Erythroblast (primary cell): ENCODE measurements around the gene UBXN11.

Experiments used
- GATA1 ChIP-seq: IDR thresholded peaks from 2 replicates; pipeline ENCODE4 v1.6.1; 2011; ENCODE audit warnings: low read depth, mild to moderate bottlenecking, control low read depth, low read length, moderate library complexity
- POLR2A ChIP-seq: IDR thresholded peaks from 2 replicates; pipeline ENCODE4 v1.6.1; 2011; ENCODE audit warnings: mild to moderate bottlenecking, low read length

DNA sequence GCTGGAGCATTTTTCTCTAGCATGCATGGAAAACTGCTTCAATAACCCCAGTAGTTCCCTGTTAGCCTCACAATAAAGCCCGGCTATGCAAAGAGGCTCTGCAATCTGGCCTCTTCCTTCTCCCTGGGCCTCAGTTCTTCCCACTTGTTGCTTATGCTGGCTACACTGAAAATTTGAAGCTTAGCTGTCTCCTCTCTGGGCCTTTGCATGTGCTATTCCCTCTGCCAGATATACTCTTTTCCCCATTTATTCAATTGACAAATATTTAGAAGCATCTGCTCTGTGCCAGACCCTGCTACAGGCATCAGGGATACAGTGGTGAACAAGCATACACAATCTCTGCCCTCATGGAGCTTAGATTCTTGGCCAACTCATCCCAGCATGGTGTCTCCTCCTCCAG is 32.2 kb upstream of the UBXN11 start:
- TF ChIP-seq POLR2A = no peak
- TF ChIP-seq GATA1 = no peak
